Astrocyte (in vitro differentiated cells and primary cell): ENCODE measurements around the gene PTPRN2.

Experiments
- CTCF ChIP-seq: IDR thresholded peaks from 2 replicates; pipeline ENCODE4 v1.5.1; 2011; ENCODE audit warnings: low read depth, mild to moderate bottlenecking, inconsistent platforms, low read length, moderate library complexity; ENCODE audit not compliant: insufficient read depth
- EZH2 ChIP-seq: IDR thresholded peaks from 2 replicates; pipeline ENCODE4 v1.6.1; 2012; ENCODE audit warnings: mild to moderate bottlenecking, low read length, inconsistent platforms; ENCODE audit not compliant: insufficient read depth

DNA sequence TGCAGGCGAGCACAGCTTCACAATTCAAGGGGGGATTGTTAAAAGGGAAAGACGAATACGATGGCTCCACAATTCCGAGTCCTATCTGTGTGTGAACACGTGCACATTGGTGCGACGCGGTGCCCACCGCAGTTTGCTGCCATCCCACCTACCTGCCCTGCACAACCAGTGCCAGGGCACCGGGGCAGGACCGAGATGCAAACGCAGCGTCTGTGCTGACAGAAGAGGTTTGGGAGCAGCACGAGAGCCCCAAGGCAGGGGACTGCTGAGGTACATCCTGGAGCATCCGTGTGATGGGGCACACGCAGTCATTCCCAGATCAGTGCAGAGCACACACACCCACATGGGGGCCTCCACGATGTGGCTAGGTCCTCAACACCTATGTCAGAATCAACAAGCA, 1029.6 kb downstream of the PTPRN2 start:
- TF ChIP-seq CTCF = no peak
- no peak for TF ChIP-seq EZH2
